Measurements from ENCODE around the gene SPATA46. TPM values are rescaled to one million over a fixed set of nuclear protein-coding genes. Genes with fewer than 3 reads are reported as not detected.

The SPATA46 gene
- total and polyA plus RNA-seq, 9 of the 15 experiments (the other 6 are each of a cell fraction or from before 2014, with no cell fraction given): 0.04 to 0.11 TPM; not detected in 7

DNA sequence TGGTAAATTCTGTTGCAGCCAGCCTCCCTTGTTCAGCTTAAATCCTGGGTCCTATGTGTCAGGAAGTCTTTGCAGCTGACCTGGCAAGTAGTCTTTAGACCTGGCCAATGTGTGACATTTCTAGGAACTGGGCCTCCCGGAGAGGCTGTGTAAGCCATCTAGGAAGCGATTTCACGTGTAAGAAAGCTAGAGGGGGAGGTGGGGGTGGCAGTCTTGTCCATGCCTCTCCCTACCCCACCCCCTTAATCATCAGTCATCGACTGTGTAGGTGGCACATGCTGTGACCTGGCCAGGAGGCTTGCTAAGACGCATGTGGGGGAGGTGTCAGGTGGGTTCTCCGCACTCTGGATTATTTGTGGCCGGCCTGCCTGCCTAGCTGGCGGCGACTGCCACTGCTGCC lies 13.3 kb upstream of the SPATA46 start (continued):
- TF ChIP-seq MYC (IDR thresholded peaks at IDR 0.05; ENCODE audit: low read depth, low read length): peak; percentile 17; the same call in 1 of the 2 replicates
- TF ChIP-seq MYC (CRISPR knock-in tag; IDR thresholded peaks at IDR 0.05; ENCODE audit: borderline replicate concordance, low read depth): no peak
- TF ChIP-seq SMAD2 (IDR thresholded peaks at IDR 0.05; ENCODE audit: low read depth, low read length): no peak

DNA sequence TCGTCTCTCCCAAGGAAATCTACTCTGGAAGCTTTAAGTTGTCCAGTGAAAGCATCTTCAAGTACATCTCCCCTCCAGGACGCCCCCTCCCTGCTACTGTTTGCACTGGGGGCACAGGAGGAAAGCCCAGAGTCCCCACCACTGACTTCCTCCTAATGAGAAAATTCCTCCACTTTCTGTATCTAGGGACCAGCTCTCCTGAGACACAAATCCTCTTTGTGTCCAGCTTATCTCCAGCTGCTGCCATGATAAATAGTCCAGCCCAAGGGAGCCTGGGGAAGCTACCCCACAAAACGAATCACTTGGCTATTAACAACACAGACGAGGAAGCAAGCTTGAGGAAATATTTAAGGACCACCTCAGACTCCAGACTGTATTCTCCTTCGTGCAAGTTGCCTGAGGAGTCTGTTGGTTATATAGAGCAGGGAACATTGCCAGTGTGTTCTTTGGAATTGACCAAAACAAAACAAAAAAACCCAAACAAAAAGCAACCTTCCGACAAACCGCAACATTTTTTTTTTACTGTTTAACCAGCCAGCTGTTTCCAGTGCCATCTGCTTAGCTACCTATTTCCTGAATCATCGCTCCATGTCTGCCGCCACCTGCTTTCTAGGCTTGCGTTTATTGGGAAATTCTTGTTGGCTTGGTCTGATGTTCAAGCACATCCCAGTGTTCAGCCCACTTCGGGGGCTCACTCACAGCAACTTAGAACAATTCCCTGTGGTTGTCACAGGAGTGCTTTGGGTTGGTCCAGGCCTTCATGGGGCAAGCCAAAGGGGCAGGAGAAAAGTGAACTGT lies 12.6 kb upstream of the SPATA46 start:
- Histone ChIP-seq H2AFZ (ENCODE audit: low read depth, low read length) (peak overlapping the region; percentile 52), H3K9me1 (ENCODE audit: control insufficient read depth, insufficient read depth, low read length) (peaks cover 7% of the 10 kb centered on the region), H3K4me2 (ENCODE audit: insufficient read depth, low read length) (peak overlapping the region; percentile 48), H3K9me3 (replicated peaks; ENCODE audit: control insufficient read depth, insufficient read depth, low read depth, low read length) (no peaks in the 10 kb centered on the region), H3K79me2 (ENCODE audit: control insufficient read depth, insufficient read depth, low read length) (peaks cover 12% of the 10 kb centered on the region; the same call in 2 of the 3 replicates), H3K9ac (ENCODE audit: insufficient read depth in 1 of 2, low read depth in 2 of 2, low read length in 2 of 2) (peak overlapping the region; percentile 26 to 46; a peak in 3 of 4 replicates), H3K36me3 (ENCODE audit: control insufficient read depth, insufficient read depth, low read length) (no peaks in the 10 kb centered on the region; the same call in 2 of the 3 replicates), H3K27me3 (ENCODE audit: control insufficient read depth in 2 of 2, insufficient read depth in 2 of 2, low read length in 2 of 2) (no peaks in the 10 kb centered on the region), H3K27ac (ENCODE audit: extremely low read depth, low read depth, low read length) (peak overlapping the region; percentile 55), H3K4me3 (no peak overlapping the region), H3K4me1 (replicated peaks in 1 of 2; ENCODE audit: control insufficient read depth in 2 of 2, insufficient read depth in 2 of 2, low read length in 2 of 2) (peaks cover 62 to 76% of the 10 kb centered on the region in 2 experiments), H4K20me1 (replicated peaks; ENCODE audit: control insufficient read depth, insufficient read depth, low read length) (no peaks in the 10 kb centered on the region)
- DNase-seq (ENCODE audit: extremely low read depth in 1 of 4, low spot score in 3 of 4) (peak in 2 of 4 experiments; percentile 41 to 59), FAIRE-seq (no peak), ATAC-seq (peak; percentile 1)
- intact Hi-C loops (cut with micrococcal nuclease): no loop called here
- no TSS peak for BruUV-seq (replicated peaks)
- ChIA-PET POLR2A (interaction anchor here (0.8 to 2.8 kb wide), 4 partner anchors 9 to 90 kb away, joined by 3 to 17 read pairs (median 6); no protein-coding TSS in a partner anchor), CTCF (ENCODE audit: low intra/inter-chr PET ratio) (no interaction called here)
- WGBS (ENCODE audit: insufficient coverage, low coverage, missing lambda C conversion rate): 42% methylated on average over 11 of the region's 11 CpGs
- in situ Hi-C loops (cut with MboI): no loop called here
- 0 out of 2 replicates have a peak, but pooled peaks have one; percentile 25 for TF ChIP-seq ZNF589 (CRISPR knock-in tag; IDR thresholded peaks at IDR 0.05; ENCODE audit: low read depth)
- TF ChIP-seq ZNF175 (CRISPR knock-in tag; IDR thresholded peaks at IDR 0.05; ENCODE audit: low read depth): 0 out of 2 replicates have a peak, but pooled peaks have one; percentile 30
- TF ChIP-seq TAF9B (IDR thresholded peaks at IDR 0.05; ENCODE audit: partially characterized antibody): no peak
- no peak for TF ChIP-seq HMG20B (CRISPR knock-in tag; IDR thresholded peaks at IDR 0.05)
- TF ChIP-seq TCF3 (CRISPR knock-in tag; IDR thresholded peaks at IDR 0.05): peak; percentile 20; the same call in 1 of the 2 replicates
- TF ChIP-seq ZKSCAN1 (IDR thresholded peaks at IDR 0.05; ENCODE audit: low read depth, low read length): no peak
- TF ChIP-seq, protein P1, sequence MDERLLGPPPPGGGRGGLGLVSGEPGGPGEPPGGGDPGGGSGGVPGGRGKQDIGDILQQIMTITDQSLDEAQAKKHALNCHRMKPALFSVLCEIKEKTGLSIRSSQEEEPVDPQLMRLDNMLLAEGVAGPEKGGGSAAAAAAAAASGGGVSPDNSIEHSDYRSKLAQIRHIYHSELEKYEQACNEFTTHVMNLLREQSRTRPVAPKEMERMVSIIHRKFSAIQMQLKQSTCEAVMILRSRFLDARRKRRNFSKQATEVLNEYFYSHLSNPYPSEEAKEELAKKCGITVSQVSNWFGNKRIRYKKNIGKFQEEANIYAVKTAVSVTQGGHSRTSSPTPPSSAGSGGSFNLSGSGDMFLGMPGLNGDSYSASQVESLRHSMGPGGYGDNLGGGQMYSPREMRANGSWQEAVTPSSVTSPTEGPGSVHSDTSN (CRISPR knock-in tag; IDR thresholded peaks at IDR 0.05; ENCODE audit: low read depth): no peak
- TF ChIP-seq, protein P1 (tag; conservative IDR thresholded peaks at IDR 0.05; ENCODE audit: low read depth): peak; percentile 50; the same call in 1 of the 2 replicates
- TF ChIP-seq, protein P2, sequence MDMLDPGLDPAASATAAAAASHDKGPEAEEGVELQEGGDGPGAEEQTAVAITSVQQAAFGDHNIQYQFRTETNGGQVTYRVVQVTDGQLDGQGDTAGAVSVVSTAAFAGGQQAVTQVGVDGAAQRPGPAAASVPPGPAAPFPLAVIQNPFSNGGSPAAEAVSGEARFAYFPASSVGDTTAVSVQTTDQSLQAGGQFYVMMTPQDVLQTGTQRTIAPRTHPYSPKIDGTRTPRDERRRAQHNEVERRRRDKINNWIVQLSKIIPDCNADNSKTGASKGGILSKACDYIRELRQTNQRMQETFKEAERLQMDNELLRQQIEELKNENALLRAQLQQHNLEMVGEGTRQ (CRISPR knock-in tag; IDR thresholded peaks at IDR 0.05): no peak
- TF ChIP-seq POLR2B (IDR thresholded peaks at IDR 0.05; ENCODE audit: low read depth, partially characterized antibody): no peak
- no peak for TF ChIP-seq POLR3G (IDR thresholded peaks at IDR 0.05; ENCODE audit: extremely low read depth, insufficient read length, insufficient replicate concordance)
- TF ChIP-seq RCOR1 (IDR thresholded peaks at IDR 0.05; ENCODE audit: borderline replicate concordance in 1 of 2, low read depth in 2 of 2, low read length in 2 of 2): no peak
